GDM1 (cell line): ENCODE data around the gene ATG13.

Experiments
- DNase-seq: peaks from one replicate; lab custom pipeline; 2025; lab: John Stamatoyannopoulos, UW

ATG13 gene

GRCh38 chr11:46607516-46607915 lies 9.8 kb upstream of the ATG13 start:
- no peak for DNase-seq

GRCh38 chr11:46609386-46609785 lies 8.0 kb upstream of the ATG13 start:
- DNase-seq = no peak

GRCh38 chr11:46611526-46612304 lies 5.6 kb upstream of the ATG13 start:
- no peak for DNase-seq

GRCh38 chr11:46612326-46612725 lies 5.0 kb upstream of the ATG13 start:
- DNase-seq = no peak

- DNase-seq = no peak
Observed at GRCh38 chr11:46615756-46616155, 1.6 kb upstream of the ATG13 start.

- no peak for DNase-seq
Observed at GRCh38 chr11:46616551-46617133, 711 bp upstream of the ATG13 start.

GRCh38 chr11:46617972-46618314 lies 590 bp downstream of the ATG13 start:
- no peak for DNase-seq

- no peak for DNase-seq
Observed at GRCh38 chr11:46618837-46619236, 1.5 kb downstream of the ATG13 start.

- no peak for DNase-seq
Observed at GRCh38 chr11:46625406-46625805, 8.1 kb downstream of the ATG13 start.

- no peak for DNase-seq
Observed at GRCh38 chr11:46628961-46629360, 11.6 kb downstream of the ATG13 start.

GRCh38 chr11:46630237-46630636 lies 12.9 kb downstream of the ATG13 start:
- no peak for DNase-seq

- no peak for DNase-seq
Observed at GRCh38 chr11:46631676-46632075, 14.3 kb downstream of the ATG13 start.

- DNase-seq = no peak
Observed at GRCh38 chr11:46632502-46632901, 15.1 kb downstream of the ATG13 start.

GRCh38 chr11:46633291-46634217 lies 16.2 kb downstream of the ATG13 start:
- DNase-seq = no peak

- DNase-seq = no peak
Observed at GRCh38 chr11:46635557-46636139, 18.3 kb downstream of the ATG13 start.

- DNase-seq = no peak
Observed at GRCh38 chr11:46637546-46637945, 20.2 kb downstream of the ATG13 start.

GRCh38 chr11:46639197-46639839 lies 22.0 kb downstream of the ATG13 start:
- no peak for DNase-seq

- no peak for DNase-seq
Observed at GRCh38 chr11:46640036-46640788, 22.9 kb downstream of the ATG13 start.

GRCh38 chr11:46641639-46642038 lies 24.3 kb downstream of the ATG13 start:
- DNase-seq = no peak

- no peak for DNase-seq
Observed at GRCh38 chr11:46642627-46643335, 25.4 kb downstream of the ATG13 start.

GRCh38 chr11:46643531-46643930 lies 26.2 kb downstream of the ATG13 start:
- DNase-seq = no peak
